Activated T-cell treated with anti-CD3 and anti-CD28 coated beads, Interleukin-2, amount 50 U/mL, for 4 hours (primary cell): Measurements from ENCODE around the gene YEATS2. TPM values are rescaled to one million over a fixed set of nuclear protein-coding genes. Genes with fewer than 3 reads are reported as not detected.
"Not testable (repeated sequence)": the region's sequence is repeated elsewhere in the genome, so short reads cannot be mapped to it uniquely, and the experiment has no call there.

ENCODE experiments used
- ATAC-seq, 2 donors: fragments of 200-7000 bp; cut with Tn5 transposase; one replicate each; pipeline ENCODE4 v1.10.0; 2021
- DNase-seq: peaks from one replicate; pipeline ENCODE4 v3.0.0-alpha.2; 2020
- H3K27me3 Mint-ChIP-seq: one replicate; pipeline ENCODE4 v1.8.0; 2021; ENCODE audit warnings: low read depth, mixed read lengths
- H3K36me3 Mint-ChIP-seq: one replicate; pipeline ENCODE4 v1.8.0; 2022; ENCODE audit warnings: mixed read lengths; ENCODE audit not compliant: insufficient read depth
- H3K4me1 Mint-ChIP-seq: one replicate; pipeline ENCODE4 v1.8.0; 2021; ENCODE audit warnings: low read depth, mixed read lengths
- H3K4me3 Mint-ChIP-seq: one replicate; pipeline ENCODE4 v1.8.0; 2021; ENCODE audit warnings: mild to moderate bottlenecking, moderate library complexity, mixed read lengths
- H3K9me3 Mint-ChIP-seq: one replicate; pipeline ENCODE4 v1.8.0; 2021; ENCODE audit warnings: mixed read lengths
- total RNA-seq, 3 donors: library from RNA; stranded (reverse); gene quantifications; one replicate each; pipeline ENCODE4 v1.2.1, GENCODE V29; 2021

The YEATS2 gene
- total RNA-seq, 3 donors from 2014 or later: 24.7 to 28.0 (median 27.2) TPM

DNA sequence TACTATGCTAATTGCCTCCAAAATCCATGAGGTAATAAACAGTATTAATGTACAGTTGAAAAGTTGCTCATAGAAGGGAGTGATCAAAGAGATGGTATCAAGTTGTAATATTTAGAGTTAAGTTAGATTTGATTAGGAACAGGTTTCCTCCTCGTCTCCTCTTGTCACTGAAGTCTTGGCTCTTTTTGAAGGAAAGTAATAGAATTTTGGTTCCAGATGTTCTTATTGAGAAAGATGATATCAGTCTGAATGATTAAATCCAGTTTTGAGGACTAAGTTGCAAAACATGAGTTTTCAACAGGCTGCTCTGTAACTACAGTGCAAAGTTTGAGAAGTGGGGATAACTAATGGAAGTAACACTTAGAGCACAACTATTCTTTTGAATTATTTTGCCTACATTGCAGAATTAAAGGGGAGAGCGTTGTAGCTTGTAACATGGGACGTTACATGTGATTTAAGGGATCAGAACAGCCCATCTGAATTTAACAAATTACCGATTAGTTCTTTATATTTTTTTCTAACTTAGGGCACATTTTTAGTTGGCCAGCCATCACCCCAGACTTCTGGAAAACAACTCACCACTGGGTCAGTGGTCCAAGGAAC lies 79.5 kb downstream of the YEATS2 start:
- Mint-ChIP-seq H3K27me3 (no peaks in the 10 kb centered on the region), H3K4me3 (no peak overlapping the region), H3K4me1 (no peaks in the 10 kb centered on the region), H3K9me3 (no peaks in the 10 kb centered on the region), H3K36me3 (peaks cover 52% of the 10 kb centered on the region)
- DNase-seq (no peak), ATAC-seq (no peak)

GRCh38 chr3:183779896-183780465 lies 82.4 kb downstream of the YEATS2 start:
- H3K9me3 Mint-ChIP-seq: no peaks in the 10 kb centered on the region
- no peak overlapping the region for H3K4me3 Mint-ChIP-seq
- DNase-seq: no peak
- no peak for ATAC-seq
- H3K36me3 Mint-ChIP-seq: peaks cover 38% of the 10 kb centered on the region
- no peaks in the 10 kb centered on the region for H3K4me1 Mint-ChIP-seq
- H3K27me3 Mint-ChIP-seq: no peaks in the 10 kb centered on the region

GRCh38 chr3:183781246-183781645 lies 83.6 kb downstream of the YEATS2 start:
- Mint-ChIP-seq H3K27me3 (no peaks in the 10 kb centered on the region), H3K4me1 (no peaks in the 10 kb centered on the region), H3K36me3 (peaks cover 37% of the 10 kb centered on the region), H3K4me3 (no peak overlapping the region), H3K9me3 (no peaks in the 10 kb centered on the region)
- DNase-seq: no peak
- ATAC-seq: no peak

- ATAC-seq (no peak), DNase-seq (no peak)
- Mint-ChIP-seq H3K36me3 (peaks cover 39% of the 10 kb centered on the region), H3K4me3 (no peak overlapping the region), H3K27me3 (no peaks in the 10 kb centered on the region), H3K4me1 (no peaks in the 10 kb centered on the region), H3K9me3 (no peaks in the 10 kb centered on the region)
These were observed 85.1 kb downstream of the YEATS2 start for GRCh38 chr3:183782576-183783276.

GRCh38 chr3:183784503-183784902 lies 86.9 kb downstream of the YEATS2 start:
- H3K36me3 Mint-ChIP-seq: peaks cover 40% of the 10 kb centered on the region
- not testable (repeated sequence) for H3K4me3 Mint-ChIP-seq, DNase-seq, H3K4me1 Mint-ChIP-seq, H3K27me3 Mint-ChIP-seq, ATAC-seq, H3K9me3 Mint-ChIP-seq

GRCh38 chr3:183789826-183790225 lies 92.2 kb downstream of the YEATS2 start:
- Mint-ChIP-seq H3K4me3 (no peak overlapping the region), H3K27me3 (no peaks in the 10 kb centered on the region), H3K9me3 (no peaks in the 10 kb centered on the region), H3K36me3 (peaks cover 51% of the 10 kb centered on the region), H3K4me1 (no peaks in the 10 kb centered on the region)
- DNase-seq (no peak), ATAC-seq (no peak)

- Mint-ChIP-seq H3K27me3 (no peaks in the 10 kb centered on the region), H3K9me3 (no peaks in the 10 kb centered on the region), H3K36me3 (peaks cover 50% of the 10 kb centered on the region), H3K4me1 (no peaks in the 10 kb centered on the region), H3K4me3 (no peak overlapping the region)
- ATAC-seq (no peak), DNase-seq (no peak)
These were observed 93.1 kb downstream of the YEATS2 start for GRCh38 chr3:183790700-183791099.

GRCh38 chr3:183792976-183793375 lies 95.4 kb downstream of the YEATS2 start:
- H3K4me3 Mint-ChIP-seq: no peak overlapping the region

DNA sequence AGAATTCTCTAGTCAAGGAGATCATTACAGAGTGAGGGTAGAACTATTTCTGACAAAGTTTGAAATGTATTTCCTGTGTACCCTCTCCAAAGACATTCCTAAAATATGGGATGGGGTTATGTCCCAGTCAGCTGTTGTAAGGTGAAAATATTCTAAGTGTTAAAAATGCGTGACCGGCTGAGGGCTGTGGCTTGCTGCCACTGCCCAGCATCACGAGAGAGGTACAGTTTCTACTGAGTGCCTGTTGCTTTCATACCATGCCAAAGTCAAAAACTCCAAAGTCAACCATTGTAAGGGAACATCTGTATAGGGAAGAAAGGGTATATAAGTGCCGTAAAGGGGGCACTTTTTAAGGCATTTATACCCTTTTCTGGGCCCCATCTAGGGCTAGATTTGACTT lies 96.9 kb downstream of the YEATS2 start:
- H3K4me3 Mint-ChIP-seq: no peak overlapping the region
- no peaks in the 10 kb centered on the region for H3K27me3 Mint-ChIP-seq
- DNase-seq (no peak), ATAC-seq (no peak)
- H3K4me1 Mint-ChIP-seq: no peaks in the 10 kb centered on the region
- H3K9me3 Mint-ChIP-seq: no peaks in the 10 kb centered on the region
- H3K36me3 Mint-ChIP-seq: peaks cover 42% of the 10 kb centered on the region

More at GRCh38 chr3:183792976-183793375, 95.4 kb downstream of the YEATS2 start:
- H3K27me3 Mint-ChIP-seq: no peaks in the 10 kb centered on the region
- peaks cover 41% of the 10 kb centered on the region for H3K36me3 Mint-ChIP-seq
- H3K4me1 Mint-ChIP-seq: no peaks in the 10 kb centered on the region
- DNase-seq (no peak), ATAC-seq (no peak)
- H3K9me3 Mint-ChIP-seq: no peaks in the 10 kb centered on the region

GRCh38 chr3:183796372-183796771 lies 98.8 kb downstream of the YEATS2 start:
- DNase-seq (no peak), ATAC-seq (no peak)
- Mint-ChIP-seq H3K27me3 (no peaks in the 10 kb centered on the region), H3K9me3 (no peaks in the 10 kb centered on the region), H3K4me1 (no peaks in the 10 kb centered on the region), H3K36me3 (peaks cover 35% of the 10 kb centered on the region), H3K4me3 (no peak overlapping the region)

DNA sequence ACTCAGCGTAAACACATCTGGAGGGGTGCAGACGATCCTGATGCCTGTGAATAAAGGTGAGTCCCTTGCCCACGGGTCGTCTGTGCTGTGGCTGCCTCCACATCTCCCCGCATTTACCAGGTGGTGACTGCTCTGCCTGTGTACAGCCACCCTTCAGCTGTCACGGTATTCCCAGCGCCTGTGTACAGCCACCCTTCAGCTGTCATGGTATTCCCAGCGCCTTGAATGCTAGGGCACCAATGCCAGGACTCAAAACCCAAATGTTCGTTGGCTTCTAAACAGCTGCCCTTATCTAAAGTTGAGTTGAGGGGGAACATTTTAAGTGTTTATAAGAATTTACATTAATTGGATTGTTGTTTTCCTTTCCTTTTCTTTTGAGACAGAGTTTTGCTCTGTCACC lies 100.4 kb downstream of the YEATS2 start:
- ATAC-seq: no peak
- Mint-ChIP-seq H3K27me3 (no peaks in the 10 kb centered on the region), H3K4me3 (no peak overlapping the region), H3K36me3 (peaks cover 36% of the 10 kb centered on the region), H3K9me3 (no peaks in the 10 kb centered on the region), H3K4me1 (no peaks in the 10 kb centered on the region)
- DNase-seq: no peak

DNA sequence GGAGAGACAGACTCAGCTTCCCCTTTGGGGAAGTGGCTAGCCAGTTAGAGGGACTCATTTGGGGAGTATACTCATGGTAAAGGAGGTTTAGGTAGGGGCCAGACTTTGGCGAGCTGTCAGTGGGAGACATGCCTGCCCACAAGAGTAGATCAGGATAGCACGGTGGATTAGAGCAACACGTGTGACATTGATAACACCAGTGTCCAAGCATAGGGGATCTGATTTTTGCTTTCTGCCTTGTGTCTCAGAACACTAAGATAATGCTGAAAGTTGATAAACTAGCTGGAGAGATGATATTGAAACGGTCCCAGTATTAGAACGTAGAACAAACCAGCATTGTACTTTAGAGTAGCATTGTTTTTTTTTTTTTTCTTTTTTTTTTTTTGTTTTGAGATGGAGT lies 101.9 kb downstream of the YEATS2 start:
- DNase-seq (no peak), ATAC-seq (no peak)
- Mint-ChIP-seq H3K4me3 (no peak overlapping the region), H3K9me3 (no peaks in the 10 kb centered on the region), H3K4me1 (no peaks in the 10 kb centered on the region), H3K36me3 (peaks cover 40% of the 10 kb centered on the region), H3K27me3 (no peaks in the 10 kb centered on the region)

- DNase-seq (no peak), ATAC-seq (no peak)
- Mint-ChIP-seq H3K27me3 (no peaks in the 10 kb centered on the region), H3K4me3 (no peak overlapping the region), H3K4me1 (no peaks in the 10 kb centered on the region), H3K36me3 (peaks cover 38% of the 10 kb centered on the region), H3K9me3 (no peaks in the 10 kb centered on the region)
These were observed 102.8 kb downstream of the YEATS2 start for GRCh38 chr3:183800243-183800863.

DNA sequence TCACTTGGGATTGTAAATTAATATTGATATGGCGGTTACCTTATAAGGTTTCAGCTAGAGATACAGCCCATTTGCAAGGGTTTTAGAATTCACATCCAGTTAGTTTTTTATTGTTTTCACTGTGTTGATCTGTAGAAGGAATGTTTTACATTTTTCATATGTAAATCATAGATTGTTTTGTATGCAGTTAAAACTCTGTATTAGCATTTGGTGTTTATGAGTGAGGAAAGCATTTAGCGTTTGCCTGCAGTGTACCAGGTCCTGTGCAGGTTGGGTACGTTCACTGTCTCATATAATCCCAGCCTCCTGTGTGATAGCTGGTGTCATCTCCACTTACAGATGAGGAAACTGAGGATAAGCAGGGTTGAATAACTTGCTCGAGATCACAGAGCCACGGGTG lies 104.0 kb downstream of the YEATS2 start:
- no peaks in the 10 kb centered on the region for H3K4me1 Mint-ChIP-seq
- no peaks in the 10 kb centered on the region for H3K9me3 Mint-ChIP-seq
- peaks cover 38% of the 10 kb centered on the region for H3K36me3 Mint-ChIP-seq
- no peak for DNase-seq
- H3K4me3 Mint-ChIP-seq: no peak overlapping the region
- no peak for ATAC-seq
- H3K27me3 Mint-ChIP-seq: no peaks in the 10 kb centered on the region

- no peaks in the 10 kb centered on the region for H3K9me3 Mint-ChIP-seq
- ATAC-seq (no peak), DNase-seq (no peak)
- H3K4me3 Mint-ChIP-seq: no peak overlapping the region
- H3K4me1 Mint-ChIP-seq: no peaks in the 10 kb centered on the region
- H3K27me3 Mint-ChIP-seq: no peaks in the 10 kb centered on the region
- H3K36me3 Mint-ChIP-seq: peaks cover 46% of the 10 kb centered on the region
These were observed 105.4 kb downstream of the YEATS2 start for GRCh38 chr3:183802989-183803388.
